ENCODE results near the gene B4GALNT2.
A peak's percentile ranks its signal among the peaks of the same experiment; 100 is the strongest.
"Not testable (repeated sequence)": the region's sequence is repeated elsewhere in the genome, so short reads cannot be mapped to it uniquely, and the experiment has no call there.

Gene B4GALNT2

GRCh38 chr17:49132699-49133364, at the start of gene B4GALNT2:
B4GALNT2 (plus strand) TSS chr17:49132769; CDS start chr17:49132793, 24 bp downstream.
- TF ChIP-seq CTCF (IDR thresholded peaks at IDR 0.05; ENCODE audit: insufficient read depth, low read length, missing control alignments) = no peak
- ChIA-PET POLR2A (interaction anchor here (0.6 kb wide), 1 partner anchor 126 kb away, joined by 5 read pairs; no protein-coding TSS in a partner anchor), CTCF (no interaction called here)
- H3K4me3 ChIP-seq (ENCODE audit: low read depth, low read length) = peak within 1 kb of the TSS; percentile 50
- DNase-seq (ENCODE audit: low read depth, low spot score) = no peak

- POLR2A ChIA-PET; H3K4me3 ChIP-seq (ENCODE audit: low read depth, low read length); DNase-seq (ENCODE audit: low read depth, low spot score): not testable (repeated sequence)
- CTCF ChIA-PET = interaction anchor here (0.9 to 1.4 kb wide), 2 partner anchors 17 to 205 kb away, joined by 3 to 5 read pairs; no protein-coding TSS in a partner anchor
These were observed 47.5 kb upstream of the B4GALNT2 start for GRCh38 chr17:49085046-49085445.

- ChIA-PET POLR2A (no interaction called here), CTCF (interaction anchor here (1.4 kb wide), 1 partner anchor 16 kb away, joined by 5 read pairs; no protein-coding TSS in a partner anchor)
- no peak for DNase-seq (ENCODE audit: low read depth, low spot score)
- no peak overlapping the region for H3K4me3 ChIP-seq (ENCODE audit: low read depth, low read length)
- TF ChIP-seq CTCF (IDR thresholded peaks at IDR 0.05; ENCODE audit: insufficient read depth, low read length, missing control alignments) = no peak
These were observed 46.8 kb upstream of the B4GALNT2 start for GRCh38 chr17:49085565-49086315.

GRCh38 chr17:49086316-49086605, 46.3 kb upstream of the B4GALNT2 start:
- no peak for TF ChIP-seq CTCF (IDR thresholded peaks at IDR 0.05; ENCODE audit: insufficient read depth, low read length, missing control alignments)
- ChIA-PET POLR2A (no interaction called here), CTCF (no interaction called here)
- no peak overlapping the region for H3K4me3 ChIP-seq (ENCODE audit: low read depth, low read length)
- no peak for DNase-seq (ENCODE audit: low read depth, low spot score)

GRCh38 chr17:49086649-49087048, 45.9 kb upstream of the B4GALNT2 start:
- POLR2A ChIA-PET = no interaction called here
- CTCF ChIA-PET = no interaction called here
- DNase-seq (ENCODE audit: low read depth, low spot score) = no peak
- TF ChIP-seq CTCF (IDR thresholded peaks at IDR 0.05; ENCODE audit: insufficient read depth, low read length, missing control alignments) = no peak
- no peak overlapping the region for H3K4me3 ChIP-seq (ENCODE audit: low read depth, low read length)

- ChIA-PET POLR2A (no interaction called here), CTCF (interaction anchor here (1.1 kb wide), 1 partner anchor 91 kb away, joined by 3 read pairs; no protein-coding TSS in a partner anchor)
- DNase-seq (ENCODE audit: low read depth, low spot score) = no peak
These were observed 43.5 kb upstream of the B4GALNT2 start for GRCh38 chr17:49089094-49089493.

More at GRCh38 chr17:49089094-49089493, 43.5 kb upstream of the B4GALNT2 start:
- no peak overlapping the region for H3K4me3 ChIP-seq (ENCODE audit: low read depth, low read length)
- no peak for TF ChIP-seq CTCF (IDR thresholded peaks at IDR 0.05; ENCODE audit: insufficient read depth, low read length, missing control alignments)
